Smooth muscle cell (in vitro differentiated cells): ENCODE results near the gene MATN4. TPM values are rescaled to one million over a fixed set of nuclear protein-coding genes. Genes with fewer than 3 reads are reported as not detected.

Experiments
- DNase-seq: peaks from one replicate; lab custom pipeline; 2025; ENCODE audit not compliant: unreplicated experiment; lab: John Stamatoyannopoulos, UW
- H2AFZ ChIP-seq: fragments of 200-600 bp; sonication (generic); 2 replicates; pipeline ENCODE4 v1.6.0; 2016; ENCODE audit warnings: antibody characterized with exemption, low read depth, mild to moderate bottlenecking
- H3F3A ChIP-seq: fragments of 200-600 bp; sonication (generic); 2 replicates; pipeline ENCODE4 v1.6.0; 2017; ENCODE audit warnings: antibody characterized with exemption, low read depth
- H3K27ac ChIP-seq: fragments of 200-600 bp; sonication (generic); 2 replicates; pipeline ENCODE4 v1.5.1; 2016; ENCODE audit warnings: low read depth, mild to moderate bottlenecking
- H3K27me3 ChIP-seq: fragments of 200-600 bp; sonication (generic); 2 replicates; pipeline ENCODE4 v1.6.1; 2016; ENCODE audit warnings: low read depth, mild to moderate bottlenecking
- H3K36me3 ChIP-seq: fragments of 200-600 bp; sonication (generic); 2 replicates; pipeline ENCODE4 v1.5.1; 2016; ENCODE audit warnings: low read depth
- H3K4me1 ChIP-seq: fragments of 200-600 bp; sonication (generic); 2 replicates; pipeline ENCODE4 v1.5.1; 2016; ENCODE audit warnings: low read depth
- H3K4me2 ChIP-seq: fragments of 200-600 bp; sonication (generic); 2 replicates; pipeline ENCODE4 v1.6.0; 2016; ENCODE audit warnings: mild to moderate bottlenecking
- H3K4me3 ChIP-seq: fragments of 200-600 bp; sonication (generic); 2 replicates; pipeline ENCODE4 v1.5.1; 2016; ENCODE audit warnings: mild to moderate bottlenecking
- H3K79me2 ChIP-seq: fragments of 200-600 bp; sonication (generic); 2 replicates; pipeline ENCODE4 v1.6.0; 2016; ENCODE audit warnings: low read depth, mild to moderate bottlenecking
- H3K9ac ChIP-seq: fragments of 200-600 bp; sonication (generic); 2 replicates; pipeline ENCODE4 v1.6.0; 2016; ENCODE audit warnings: low read depth
- H3K9me3 ChIP-seq: fragments of 200-600 bp; sonication (generic); replicated peaks from 2 replicates; pipeline ENCODE4 v1.5.1; 2016; ENCODE audit warnings: low read depth
- H4K20me1 ChIP-seq: fragments of 200-600 bp; sonication (generic); 2 replicates; pipeline ENCODE4 v1.6.0; 2016; ENCODE audit warnings: low read depth
- WGBS: methylation state at CpG from one replicate; pipeline ENCODE4 v1.1.7; 2016; ENCODE audit warnings: low lambda C conversion rate; 5-methylcytosine and 5-hydroxymethylcytosine counted together
- polyA plus RNA-seq: library from polyadenylated mRNA; unstranded; fragments of >200 nt; fragmentation: Nextera tagmentation; extraction: Ambion mirVana; gene quantifications from 2 replicates; pipeline ENCODE4 v1.2.1, GENCODE V29; 2016
- total RNA-seq: library from RNA; depleted of rRNA; stranded (reverse); fragments of >200 nt; gene quantifications from 2 replicates; pipeline ENCODE4 v1.2.3, GENCODE V29; 2014
- TF ChIP-seq, protein P1 (sequence below): fragments of 200-600 bp; sonication (generic); IDR thresholded peaks from 2 replicates; pipeline ENCODE4 v1.5.1; 2017; ENCODE audit warnings: borderline replicate concordance, mild to moderate bottlenecking, antibody characterized with exemption; ENCODE audit not compliant: insufficient read depth, poor library complexity, severe bottlenecking

MATN4 gene
- total and polyA plus RNA-seq, 2 experiments from 2014 or later = not detected

GRCh38 chr20:45343532-45344167 lies 35.6 kb upstream of the MATN4 start:
- H3K9me3 ChIP-seq = no peaks in the 10 kb centered on the region
- peaks cover 39% of the 10 kb centered on the region for H4K20me1 ChIP-seq
- peaks cover 43% of the 10 kb centered on the region for H3F3A ChIP-seq
- H3K27me3 ChIP-seq = no peaks in the 10 kb centered on the region
- H3K4me2 ChIP-seq = peak overlapping the region; percentile 97
- WGBS = 16% methylated on average over 6 of the region's 6 CpGs
- H3K27ac ChIP-seq = peak overlapping the region; percentile 96
- no peak overlapping the region for H2AFZ ChIP-seq
- TF ChIP-seq, protein P1, sequence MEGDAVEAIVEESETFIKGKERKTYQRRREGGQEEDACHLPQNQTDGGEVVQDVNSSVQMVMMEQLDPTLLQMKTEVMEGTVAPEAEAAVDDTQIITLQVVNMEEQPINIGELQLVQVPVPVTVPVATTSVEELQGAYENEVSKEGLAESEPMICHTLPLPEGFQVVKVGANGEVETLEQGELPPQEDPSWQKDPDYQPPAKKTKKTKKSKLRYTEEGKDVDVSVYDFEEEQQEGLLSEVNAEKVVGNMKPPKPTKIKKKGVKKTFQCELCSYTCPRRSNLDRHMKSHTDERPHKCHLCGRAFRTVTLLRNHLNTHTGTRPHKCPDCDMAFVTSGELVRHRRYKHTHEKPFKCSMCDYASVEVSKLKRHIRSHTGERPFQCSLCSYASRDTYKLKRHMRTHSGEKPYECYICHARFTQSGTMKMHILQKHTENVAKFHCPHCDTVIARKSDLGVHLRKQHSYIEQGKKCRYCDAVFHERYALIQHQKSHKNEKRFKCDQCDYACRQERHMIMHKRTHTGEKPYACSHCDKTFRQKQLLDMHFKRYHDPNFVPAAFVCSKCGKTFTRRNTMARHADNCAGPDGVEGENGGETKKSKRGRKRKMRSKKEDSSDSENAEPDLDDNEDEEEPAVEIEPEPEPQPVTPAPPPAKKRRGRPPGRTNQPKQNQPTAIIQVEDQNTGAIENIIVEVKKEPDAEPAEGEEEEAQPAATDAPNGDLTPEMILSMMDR = no peak
- peak overlapping the region; percentile 80 for H3K4me3 ChIP-seq
- H3K4me1 ChIP-seq = peaks cover 73% of the 10 kb centered on the region
- H3K9ac ChIP-seq = peak overlapping the region; percentile 71
- no peaks in the 10 kb centered on the region for H3K36me3 ChIP-seq
- peaks cover 76% of the 10 kb centered on the region for H3K79me2 ChIP-seq
- DNase-seq = no peak

DNA sequence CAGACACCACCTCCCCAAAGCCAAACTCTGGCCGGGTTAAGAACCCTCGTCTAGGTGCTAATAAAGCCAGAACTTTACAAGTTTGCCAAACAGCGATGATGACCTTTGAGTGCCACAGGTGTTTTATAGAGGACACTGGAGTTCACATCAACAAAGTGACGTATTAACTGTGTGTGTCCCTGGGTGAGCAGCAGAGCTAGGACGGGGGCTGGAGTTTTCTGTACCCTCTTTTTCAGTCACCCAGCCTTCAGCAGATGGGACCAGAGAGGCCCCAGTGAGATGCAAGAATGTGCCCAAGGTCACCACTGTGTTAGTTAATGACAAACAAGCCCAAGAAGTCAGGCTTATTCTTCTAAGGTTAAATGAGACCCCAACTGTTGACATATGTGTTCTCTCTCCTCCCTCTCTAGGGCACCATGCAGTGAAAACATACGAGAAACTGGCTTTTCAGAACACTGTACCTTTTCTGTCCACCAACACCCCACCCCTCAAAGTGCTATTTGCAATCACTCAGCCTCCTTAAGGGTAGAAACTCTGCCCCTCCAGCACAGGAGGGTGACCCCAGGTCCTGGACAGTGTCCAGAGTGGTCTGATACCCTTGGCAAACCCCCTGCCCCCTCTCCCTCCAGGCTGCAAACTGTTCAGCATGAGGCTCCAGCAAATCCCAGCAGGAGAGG lies 34.9 kb upstream of the MATN4 start:
- Histone ChIP-seq H3K9ac (peak overlapping the region; percentile 71), H4K20me1 (peaks cover 43% of the 10 kb centered on the region), H3K79me2 (peaks cover 76% of the 10 kb centered on the region), H3K27ac (peak overlapping the region; percentile 96), H3K4me2 (peak overlapping the region; percentile 97), H3K9me3 (no peaks in the 10 kb centered on the region), H3K36me3 (no peaks in the 10 kb centered on the region), H2AFZ (no peak overlapping the region), H3K4me3 (peak overlapping the region; percentile 26), H3K27me3 (no peaks in the 10 kb centered on the region), H3F3A (peaks cover 48% of the 10 kb centered on the region), H3K4me1 (peaks cover 80% of the 10 kb centered on the region)
- TF ChIP-seq, protein P1 = no peak
- 36% methylated on average over 6 of the region's 6 CpGs for WGBS
- no peak for DNase-seq

- H3F3A ChIP-seq = peaks cover 51% of the 10 kb centered on the region
- H3K4me3 ChIP-seq = peak overlapping the region; percentile 26
- H4K20me1 ChIP-seq = peaks cover 39% of the 10 kb centered on the region
- H3K27me3 ChIP-seq = no peaks in the 10 kb centered on the region
- peaks cover 77% of the 10 kb centered on the region for H3K4me1 ChIP-seq
- H2AFZ ChIP-seq = no peak overlapping the region
- H3K36me3 ChIP-seq = no peaks in the 10 kb centered on the region
- no peaks in the 10 kb centered on the region for H3K9me3 ChIP-seq
- H3K4me2 ChIP-seq = peak overlapping the region; percentile 97
- TF ChIP-seq, protein P1 = no peak
- no peak for DNase-seq
- H3K27ac ChIP-seq = peak overlapping the region; percentile 96
- H3K9ac ChIP-seq = peak overlapping the region; percentile 71
- H3K79me2 ChIP-seq = peaks cover 69% of the 10 kb centered on the region
- WGBS = 2% methylated on average over 16 of the region's 16 CpGs
These were observed 34.1 kb upstream of the MATN4 start for GRCh38 chr20:45341939-45342854.
